SIG-M5 (cell line): Measurements from ENCODE around the gene TC2N.
"Not testable (repeated sequence)": the region's sequence is repeated elsewhere in the genome, so short reads cannot be mapped to it uniquely, and the experiment has no call there.

Experiments
- DNase-seq: peaks from one replicate; lab custom pipeline; 2025; lab: John Stamatoyannopoulos, UW

The TC2N gene

DNA sequence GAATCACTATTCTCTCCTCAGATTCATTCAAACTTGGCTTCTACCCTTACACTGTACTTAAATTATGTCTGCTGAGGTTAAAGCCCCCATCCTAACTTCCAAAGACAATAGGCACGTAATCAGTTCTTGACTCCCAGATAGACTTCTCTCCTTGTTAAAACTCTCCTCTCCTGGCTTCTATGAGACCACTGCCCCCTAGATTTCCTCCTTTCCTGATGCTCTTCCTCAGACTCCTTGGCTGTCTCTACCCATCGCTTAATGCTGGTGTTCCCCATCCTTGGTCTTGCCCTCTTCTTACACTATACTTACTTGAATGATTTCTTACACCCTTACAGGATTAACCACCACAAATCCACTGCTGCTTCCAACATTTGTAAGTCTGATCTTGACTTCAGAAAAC is 32.8 kb downstream of the TC2N start:
- DNase-seq: no peak

DNA sequence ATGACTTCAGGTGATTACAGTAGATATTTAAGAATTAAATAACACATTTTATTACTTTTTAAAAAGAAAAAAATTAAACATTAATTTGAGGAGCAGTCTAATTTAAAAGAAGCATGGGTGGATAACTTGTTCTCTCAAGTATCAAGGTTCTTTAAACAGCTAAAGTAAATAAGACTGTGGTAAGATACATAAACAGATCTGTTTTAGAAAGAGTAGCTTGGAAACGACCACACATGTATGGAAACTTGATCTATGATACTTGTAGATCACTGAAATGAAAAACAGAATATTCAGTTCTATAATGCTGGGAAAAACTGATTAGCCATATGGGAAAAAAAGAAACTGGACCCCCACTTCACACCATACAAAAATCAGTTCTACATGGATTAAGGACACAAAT is 36.0 kb downstream of the TC2N start:
- no peak for DNase-seq

DNA sequence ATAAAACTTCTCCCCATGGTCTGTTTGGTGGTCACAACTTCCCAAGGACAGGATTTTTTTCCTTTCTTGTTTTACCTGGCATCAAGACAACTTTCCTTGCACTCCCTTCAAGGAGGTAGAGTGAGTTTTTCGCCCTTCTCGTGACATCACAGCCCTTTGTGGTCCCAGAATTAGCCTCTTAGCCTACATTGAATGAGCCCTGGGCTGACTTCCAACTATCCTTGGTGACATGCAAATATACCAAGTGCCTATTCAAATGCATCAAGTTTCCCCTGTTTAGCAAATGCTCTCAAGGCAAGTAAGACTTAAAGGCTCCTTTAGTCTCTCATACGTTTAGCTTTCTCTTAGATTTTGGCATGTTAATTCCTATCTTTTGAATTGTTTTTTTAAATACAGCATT is 36.6 kb downstream of the TC2N start:
- DNase-seq: no peak

DNA sequence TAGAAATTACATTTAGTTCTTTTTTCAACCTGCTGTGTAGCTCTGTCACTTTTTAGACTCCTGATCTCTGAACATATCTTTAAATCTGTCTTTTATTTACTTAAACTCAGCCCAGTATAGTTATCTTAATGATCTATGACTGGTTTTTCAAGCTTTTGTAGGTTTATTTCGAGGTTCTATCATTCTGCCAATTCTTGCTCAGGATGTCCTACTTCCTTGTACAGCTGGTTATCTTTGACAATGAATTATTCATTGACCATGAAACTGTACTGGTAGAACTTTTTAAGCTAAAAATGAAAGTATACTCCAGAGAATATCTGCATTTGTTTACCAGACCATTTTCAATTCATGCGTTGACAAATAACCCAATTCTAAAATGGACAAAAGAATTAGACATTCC is 37.8 kb downstream of the TC2N start:
- no peak for DNase-seq

DNA sequence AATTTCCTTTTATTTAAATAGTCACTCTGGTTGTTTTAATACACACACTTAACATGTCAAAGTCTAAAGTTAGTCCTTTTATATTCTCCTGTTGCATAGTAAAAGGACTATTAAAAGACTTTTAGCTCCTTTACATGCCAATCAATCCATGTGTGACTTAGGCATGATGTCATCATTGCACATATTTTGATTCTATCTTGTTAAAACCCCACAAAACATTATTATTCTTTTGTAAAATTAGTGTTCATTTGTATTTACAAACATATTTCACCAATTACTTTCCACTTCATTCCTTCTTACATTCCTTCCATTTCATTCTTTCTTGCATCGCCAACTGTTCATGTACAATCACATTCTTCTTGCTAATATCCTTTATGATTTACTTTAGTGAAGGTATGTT is 39.6 kb downstream of the TC2N start:
- DNase-seq: no peak

DNA sequence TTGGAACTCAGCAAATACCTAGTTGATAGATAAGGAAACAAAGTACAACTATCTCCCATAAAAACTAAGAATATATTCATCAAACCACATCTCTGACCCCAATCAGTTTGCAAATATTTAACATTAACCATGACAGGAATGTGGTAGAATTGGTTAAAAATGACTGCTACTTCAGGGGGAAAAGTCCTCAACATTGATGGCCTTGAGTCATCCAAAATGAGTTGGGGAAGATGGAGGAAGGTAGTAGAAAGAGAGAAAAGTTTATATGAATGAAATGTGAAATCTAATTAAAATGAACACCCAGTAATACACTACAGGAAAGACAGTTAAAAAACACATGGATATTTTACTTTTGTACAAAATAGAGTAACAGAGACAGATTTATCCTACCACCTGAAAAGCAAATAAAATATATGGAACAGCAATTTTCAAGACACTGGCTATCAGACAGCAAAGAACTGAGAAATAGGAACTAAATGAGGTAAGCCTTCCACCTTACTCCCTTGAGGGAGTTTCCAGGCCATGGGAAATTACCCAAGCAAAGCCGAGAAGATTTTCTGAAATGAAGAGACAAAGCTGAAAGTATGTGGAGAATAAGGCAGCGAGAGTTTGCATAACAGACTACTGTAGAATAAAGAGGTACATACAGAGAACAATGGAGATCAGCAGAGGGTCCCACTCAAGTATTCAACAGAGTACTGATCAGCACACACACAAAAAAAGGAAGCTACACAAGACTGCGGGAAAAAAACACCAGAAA is 49.6 kb downstream of the TC2N start:
- DNase-seq: no peak

DNA sequence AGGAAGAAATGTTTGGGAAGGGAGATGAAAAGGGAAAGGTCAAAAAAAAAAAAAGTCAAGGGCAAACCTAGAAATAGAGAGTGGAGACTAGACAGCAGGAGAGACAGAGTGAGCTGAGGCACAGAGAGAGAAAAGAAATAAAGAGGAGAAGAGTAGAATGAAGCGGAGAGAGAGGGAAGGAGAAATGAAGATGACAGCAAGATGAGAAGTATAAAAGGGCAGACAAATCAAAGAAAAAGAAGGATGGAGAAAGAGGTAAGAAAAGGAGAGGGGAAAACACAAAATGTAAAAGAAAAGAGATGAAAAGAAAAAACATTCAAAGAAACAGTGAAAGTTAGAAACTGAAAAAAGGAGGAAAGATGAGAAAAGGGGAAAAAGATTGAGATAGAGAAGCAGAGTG is 53.0 kb downstream of the TC2N start:
- DNase-seq: no peak

DNA sequence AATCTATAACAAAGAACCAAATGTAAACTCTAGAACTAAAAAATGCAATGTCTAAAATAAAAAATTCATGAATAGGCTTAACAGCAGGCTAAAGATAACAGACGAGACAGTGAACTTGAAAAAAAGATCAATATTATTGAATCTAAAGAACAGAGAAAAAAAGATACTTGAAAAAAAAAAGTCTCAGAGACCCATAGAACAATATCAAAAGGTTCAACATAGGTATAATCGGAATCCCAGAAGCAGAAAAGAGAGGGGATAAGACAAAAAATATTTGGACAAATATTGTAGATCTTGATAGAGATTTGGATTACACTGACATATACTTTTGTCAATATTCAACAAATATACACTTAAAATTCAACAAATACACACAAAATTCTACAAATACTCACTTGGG is 56.6 kb downstream of the TC2N start:
- DNase-seq: no peak

DNA sequence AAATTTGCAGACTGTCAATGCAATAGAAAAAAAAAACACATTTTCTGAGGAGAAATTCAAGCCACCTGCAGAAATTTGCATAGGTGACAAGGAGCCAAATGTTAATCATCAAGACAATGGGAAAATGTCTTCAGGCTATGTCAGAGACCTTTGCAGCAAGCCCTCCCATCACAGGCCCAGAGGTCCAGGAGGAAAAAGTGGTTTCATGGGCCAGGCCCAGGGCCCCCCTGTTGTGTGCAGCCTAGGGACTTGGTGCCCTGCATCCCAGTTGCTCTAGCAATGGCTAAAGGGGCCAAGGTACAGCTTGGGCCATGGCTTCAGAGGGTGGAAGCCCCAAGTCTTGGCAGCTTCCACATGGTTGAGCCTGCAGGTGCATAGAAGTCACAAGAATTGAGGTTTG is 60.6 kb downstream of the TC2N start:
- DNase-seq: no peak

DNA sequence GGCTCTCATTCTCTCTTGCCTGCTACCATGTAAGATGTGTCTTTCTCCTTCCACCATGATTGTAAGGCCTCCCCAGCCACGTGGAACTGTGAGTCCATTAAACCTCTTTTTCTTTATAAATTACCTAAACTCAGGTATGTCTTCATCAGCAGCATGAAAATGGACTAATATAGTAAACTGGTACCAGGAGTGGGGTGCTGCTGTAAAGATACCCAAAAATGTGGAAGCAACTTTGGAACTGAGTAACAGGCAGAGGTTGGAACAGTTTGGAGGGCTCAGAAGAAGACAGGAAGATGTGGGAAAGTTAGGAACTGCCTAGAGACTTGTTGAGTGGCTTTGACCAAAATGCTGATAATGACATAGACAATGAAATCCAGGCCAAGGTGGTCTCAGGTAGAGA is 61.2 kb downstream of the TC2N start:
- DNase-seq: not testable (repeated sequence)

DNA sequence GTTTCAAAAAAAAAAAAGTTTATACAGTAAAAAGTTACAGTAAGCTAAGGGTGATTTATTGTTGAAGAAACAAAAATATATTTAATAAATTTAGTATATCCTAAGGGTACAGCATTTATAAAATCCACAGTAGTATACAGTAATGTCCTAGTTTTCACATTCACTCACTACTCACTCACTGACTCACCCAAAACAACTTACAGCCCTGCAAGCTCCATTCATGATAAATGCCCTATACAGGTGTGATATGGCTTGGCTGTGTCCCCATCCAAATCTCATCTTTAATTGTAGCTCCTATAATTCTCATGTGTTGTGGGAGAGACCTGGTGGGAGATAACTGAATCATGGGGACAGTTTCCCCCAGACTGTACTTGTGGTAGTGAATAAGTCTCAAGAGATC is 61.7 kb downstream of the TC2N start:
- no peak for DNase-seq

DNA sequence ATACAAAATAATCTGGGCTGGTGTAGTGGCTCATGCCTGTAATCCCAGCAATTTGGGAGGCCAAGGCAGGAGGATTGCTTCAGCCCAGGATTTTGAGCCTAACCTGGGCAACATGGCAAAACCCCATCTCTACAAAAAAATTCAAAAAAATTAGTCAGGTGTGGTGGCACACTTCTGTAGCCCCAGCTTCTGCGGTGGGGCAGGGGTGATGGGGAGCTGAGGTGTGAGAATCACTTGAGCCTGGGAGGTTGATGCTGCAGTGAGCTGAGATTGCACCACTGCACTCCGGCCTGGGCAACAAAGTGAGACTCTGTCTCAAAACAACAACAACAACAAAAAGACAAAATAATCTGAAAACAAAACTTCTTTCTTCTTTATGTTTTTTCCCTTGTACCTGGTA is 66.0 kb downstream of the TC2N start:
- DNase-seq: no peak

DNA sequence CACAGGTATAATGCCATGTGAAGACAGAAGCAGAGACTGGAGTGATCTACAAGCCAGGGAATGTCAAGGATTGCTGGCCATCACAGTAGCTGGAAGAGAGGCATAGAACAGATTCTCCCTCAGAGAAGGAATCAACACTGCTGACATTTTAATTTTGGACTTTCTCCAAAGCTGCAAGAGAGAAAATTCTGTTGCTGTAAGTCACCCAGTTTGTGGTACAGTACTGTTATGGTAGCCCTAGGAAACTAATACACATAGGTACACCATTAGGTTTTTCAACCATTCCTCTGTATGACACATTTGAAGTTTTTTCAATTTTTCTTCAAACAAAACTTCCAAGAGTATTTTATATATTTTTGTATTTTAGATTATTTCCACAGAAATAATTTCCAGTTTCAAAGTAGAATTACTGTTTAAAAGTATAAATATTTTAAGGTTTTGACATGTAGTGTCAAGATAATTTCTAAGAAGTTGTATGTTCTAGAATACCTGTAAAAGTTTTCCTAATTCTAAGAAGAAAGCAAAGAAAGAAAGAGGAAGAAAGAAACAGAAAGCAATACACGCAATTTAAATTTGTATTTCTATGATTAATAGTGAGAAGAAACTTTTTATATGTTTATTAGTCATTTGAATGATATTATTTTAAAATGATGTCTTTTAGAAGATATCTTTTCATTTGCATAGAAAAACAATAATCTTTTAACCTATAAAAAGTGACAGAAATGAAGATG is 70.6 kb downstream of the TC2N start:
- DNase-seq: no peak

DNA sequence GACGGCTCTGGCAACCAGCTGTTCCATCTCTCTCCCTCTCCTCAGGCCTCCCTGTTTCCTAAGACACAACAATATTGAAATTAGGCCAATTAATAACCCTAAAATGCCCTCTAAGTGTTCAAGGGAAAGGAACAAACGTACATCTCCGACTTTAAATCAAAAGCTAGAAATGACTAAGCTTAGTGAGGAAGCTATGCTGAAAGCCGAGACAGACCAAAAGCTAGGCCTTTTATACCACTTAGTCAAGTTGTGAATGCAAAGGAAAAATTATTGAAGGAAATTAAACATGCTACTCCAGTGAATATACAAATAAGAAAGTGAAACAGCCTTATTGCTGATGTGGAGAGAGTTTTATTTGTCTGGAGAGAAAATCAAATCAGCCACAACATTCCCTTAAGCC is 73.6 kb downstream of the TC2N start:
- DNase-seq: no peak

DNA sequence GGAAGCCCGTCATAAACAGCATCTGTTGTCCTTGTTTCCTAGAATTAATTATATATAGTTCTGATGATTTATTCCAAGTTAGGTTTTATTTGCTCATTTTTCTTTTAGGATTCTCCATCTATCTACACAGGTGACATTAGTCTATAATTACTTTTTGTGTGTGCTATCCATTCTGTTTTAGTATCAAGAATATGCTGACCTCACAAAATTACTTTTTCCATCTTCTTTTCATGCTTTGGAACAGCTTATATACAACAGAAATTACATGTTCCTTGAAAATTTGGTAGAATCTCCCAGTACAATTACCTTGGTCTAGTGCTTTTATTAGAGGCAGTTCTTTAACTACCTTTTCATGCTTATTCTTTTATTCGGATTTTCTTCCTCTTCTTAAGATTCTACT is 81.1 kb downstream of the TC2N start:
- no peak for DNase-seq

DNA sequence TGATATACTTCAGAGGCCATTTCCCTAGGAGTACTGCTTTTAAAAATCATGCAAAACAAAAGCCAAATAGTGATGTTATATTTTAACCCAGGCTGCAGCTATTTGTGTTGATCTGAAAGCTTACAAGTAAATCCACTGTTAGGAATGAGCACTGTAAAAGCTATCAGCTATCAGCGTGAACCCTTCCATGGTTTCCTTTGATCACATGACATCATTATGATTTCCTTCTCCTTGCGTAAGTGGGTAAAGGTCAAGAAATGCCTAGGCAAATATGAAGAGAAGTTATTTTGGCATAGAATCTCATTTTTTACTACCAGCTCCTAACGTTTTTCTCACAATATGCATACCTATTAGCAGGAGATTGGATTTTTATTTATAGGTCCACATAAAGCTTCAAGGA is 86.9 kb downstream of the TC2N start:
- no peak for DNase-seq

DNA sequence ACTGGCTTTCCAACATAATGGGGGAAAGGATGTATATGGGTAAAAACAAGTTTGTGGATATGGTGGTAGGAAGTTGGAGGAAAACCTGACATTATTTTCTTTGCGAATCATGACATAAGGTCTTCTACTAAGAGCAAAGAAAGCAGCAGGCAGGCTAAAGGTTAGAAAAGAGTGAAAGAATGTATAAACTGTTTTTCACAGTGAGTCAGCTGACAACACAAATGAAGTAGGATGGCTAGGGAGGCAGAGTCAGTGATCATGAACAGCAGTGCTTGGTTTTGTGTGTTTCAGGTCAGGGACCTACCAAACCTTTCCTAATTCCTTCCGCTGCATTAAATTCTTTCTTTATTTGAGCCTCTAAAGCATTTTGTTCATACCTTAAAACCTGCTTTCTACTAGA is 89.1 kb downstream of the TC2N start:
- no peak for DNase-seq

DNA sequence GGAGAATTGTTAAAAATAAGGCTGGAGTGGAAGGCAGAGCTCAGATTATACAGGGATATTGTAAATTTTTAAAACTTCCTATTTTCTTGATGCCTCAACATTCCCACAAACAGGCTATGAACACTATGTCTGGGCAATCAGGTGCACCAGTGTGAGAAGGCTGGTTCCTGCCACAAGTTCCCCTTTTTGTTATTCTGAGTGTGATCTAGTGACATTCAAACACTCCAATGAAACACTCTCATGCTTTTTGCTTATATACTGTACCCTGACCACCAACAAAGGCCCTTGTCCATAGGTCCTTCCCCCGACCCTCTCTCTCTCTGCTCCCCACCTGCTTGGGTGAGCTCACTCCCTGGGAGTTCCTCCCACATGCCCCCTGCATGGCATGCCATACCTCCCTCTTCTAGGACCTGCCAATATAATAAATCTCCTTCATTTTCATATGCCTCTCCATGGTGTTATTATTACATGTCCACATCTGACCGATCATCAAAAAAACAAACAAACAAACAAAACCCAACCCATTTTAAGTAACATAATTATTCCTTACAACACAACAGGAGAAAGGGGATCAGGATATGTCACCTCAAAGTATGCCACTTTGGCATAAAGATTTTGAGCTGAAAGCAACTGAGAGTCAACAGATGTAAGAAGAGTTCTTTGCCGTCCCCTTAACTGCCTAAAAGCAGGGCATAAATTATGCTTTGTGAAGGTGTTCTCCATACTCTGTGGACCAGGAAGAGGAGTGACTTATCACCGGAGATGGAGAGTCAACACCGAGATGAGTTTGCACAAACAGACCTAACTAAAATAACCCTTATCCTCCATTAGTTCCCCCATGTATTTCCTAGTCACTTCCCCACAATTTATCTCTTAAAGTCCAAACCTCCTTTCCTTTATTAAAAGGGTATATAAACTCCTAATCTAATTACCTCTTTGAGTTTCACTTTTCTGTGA is 92.9 kb downstream of the TC2N start:
- no peak for DNase-seq

DNA sequence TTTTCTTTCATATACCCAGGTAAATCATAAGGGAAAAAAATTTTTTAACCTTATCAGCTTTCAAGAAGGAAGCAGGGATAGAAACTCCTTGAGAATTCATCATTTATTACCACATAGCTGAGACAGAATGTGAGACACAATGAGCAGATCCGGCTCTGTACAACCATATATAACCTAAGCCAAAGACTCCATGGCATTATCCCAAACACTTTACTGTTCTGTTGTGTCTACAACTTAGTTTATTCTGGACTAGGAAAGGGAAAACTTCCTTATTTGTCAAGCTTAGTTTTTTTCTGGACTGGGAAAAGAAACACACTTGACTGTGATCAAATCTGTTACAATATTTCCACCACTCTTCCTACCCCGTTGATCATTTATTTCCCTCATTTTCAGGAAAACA is 97.2 kb downstream of the TC2N start:
- no peak for DNase-seq

DNA sequence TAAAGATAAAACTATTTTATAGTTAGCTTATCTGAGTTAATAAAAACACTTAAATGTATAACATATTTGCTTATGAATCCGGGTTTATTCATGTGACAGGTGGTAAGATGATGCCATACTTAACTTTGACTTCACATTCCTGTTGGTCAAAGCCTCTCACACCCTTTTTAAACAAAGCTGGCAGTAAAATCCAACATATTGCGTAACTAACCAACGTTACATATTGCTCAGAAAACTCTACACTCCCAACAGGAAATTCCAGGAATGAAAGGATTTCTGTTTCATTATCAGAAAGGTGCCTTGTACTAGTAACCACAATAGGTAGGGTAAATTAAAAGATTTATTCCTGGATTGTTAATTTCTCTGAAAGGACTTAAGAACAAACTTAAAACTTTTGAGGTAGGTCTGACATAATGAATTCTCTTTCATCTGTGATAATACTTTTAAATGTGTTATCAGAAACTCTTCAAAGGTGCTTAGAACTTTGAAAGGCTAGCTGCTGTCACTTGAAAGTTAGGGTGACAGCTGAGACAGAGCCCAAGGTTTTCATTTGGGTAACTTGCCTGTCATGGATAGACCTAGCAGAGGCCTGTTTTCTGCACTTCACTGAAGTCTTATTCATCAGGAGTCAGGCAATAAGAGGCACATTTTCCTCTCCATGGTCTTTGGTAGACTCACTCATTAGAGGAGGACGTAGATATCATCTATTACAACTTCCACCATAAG is 111.6 kb downstream of the TC2N start:
- no peak for DNase-seq

DNA sequence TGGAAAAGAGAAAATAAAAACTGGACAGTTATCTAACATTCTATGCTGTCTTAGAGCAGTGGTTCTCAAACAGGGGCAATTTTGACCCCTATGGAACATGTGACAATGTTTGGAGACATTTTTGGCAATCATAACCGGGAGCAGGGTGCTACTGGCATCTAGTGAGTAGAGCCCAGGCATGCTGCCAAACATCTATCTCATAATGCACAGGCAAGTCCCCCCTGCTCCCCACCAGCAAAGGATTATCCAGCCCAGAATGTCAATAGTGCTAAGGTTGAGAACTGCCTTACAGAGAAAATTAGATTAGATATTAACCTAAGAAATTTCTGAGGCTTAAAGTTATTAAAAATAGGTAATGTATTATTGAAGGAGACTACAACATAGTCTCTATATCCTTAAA is 112.5 kb downstream of the TC2N start:
- DNase-seq: no peak

DNA sequence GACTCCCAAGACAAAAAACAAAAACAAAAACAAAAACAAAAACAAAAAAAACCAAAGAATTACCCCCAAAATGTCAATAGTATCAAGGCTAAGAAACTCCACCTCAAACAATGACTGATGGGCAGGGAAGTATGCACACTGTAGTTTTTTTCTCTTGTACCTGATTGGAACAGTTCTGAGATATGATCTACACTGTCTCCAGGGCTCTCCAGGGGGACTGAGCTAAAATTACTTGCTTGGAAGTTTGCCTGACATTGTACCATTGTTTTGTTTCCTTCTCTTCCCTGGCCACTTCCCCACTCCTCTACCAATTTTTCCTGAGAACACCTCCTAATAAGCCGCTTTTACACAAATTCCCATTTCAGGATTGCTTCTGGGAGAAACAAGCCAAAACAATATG is 113.2 kb downstream of the TC2N start:
- DNase-seq: no peak
